AG09309 (cell line): Measurements from ENCODE around the gene KLHDC7A.

ENCODE experiments used
- DNase-seq: peaks from one replicate; pipeline ENCODE4 v3.0.0-alpha.2; 2010; ENCODE audit warnings: low read depth
- H3K4me3 ChIP-seq: 2 replicates; pipeline ENCODE4 v1.5.1; 2011; ENCODE audit warnings: mild to moderate bottlenecking, low read depth, low read length, moderate library complexity; ENCODE audit not compliant: control insufficient read depth
- TF ChIP-seq, protein P1 (sequence below): IDR thresholded peaks from 2 replicates; pipeline ENCODE4 v1.5.1; 2011; ENCODE audit warnings: mild to moderate bottlenecking, low read depth, low read length, inconsistent platforms; ENCODE audit not compliant: insufficient read depth, control insufficient read depth; ENCODE audit errors: missing control alignments

The KLHDC7A gene

GRCh38 chr1:18463984-18464664, 16.6 kb upstream of the KLHDC7A start:
- H3K4me3 ChIP-seq: no peak overlapping the region
- TF ChIP-seq, protein P1, sequence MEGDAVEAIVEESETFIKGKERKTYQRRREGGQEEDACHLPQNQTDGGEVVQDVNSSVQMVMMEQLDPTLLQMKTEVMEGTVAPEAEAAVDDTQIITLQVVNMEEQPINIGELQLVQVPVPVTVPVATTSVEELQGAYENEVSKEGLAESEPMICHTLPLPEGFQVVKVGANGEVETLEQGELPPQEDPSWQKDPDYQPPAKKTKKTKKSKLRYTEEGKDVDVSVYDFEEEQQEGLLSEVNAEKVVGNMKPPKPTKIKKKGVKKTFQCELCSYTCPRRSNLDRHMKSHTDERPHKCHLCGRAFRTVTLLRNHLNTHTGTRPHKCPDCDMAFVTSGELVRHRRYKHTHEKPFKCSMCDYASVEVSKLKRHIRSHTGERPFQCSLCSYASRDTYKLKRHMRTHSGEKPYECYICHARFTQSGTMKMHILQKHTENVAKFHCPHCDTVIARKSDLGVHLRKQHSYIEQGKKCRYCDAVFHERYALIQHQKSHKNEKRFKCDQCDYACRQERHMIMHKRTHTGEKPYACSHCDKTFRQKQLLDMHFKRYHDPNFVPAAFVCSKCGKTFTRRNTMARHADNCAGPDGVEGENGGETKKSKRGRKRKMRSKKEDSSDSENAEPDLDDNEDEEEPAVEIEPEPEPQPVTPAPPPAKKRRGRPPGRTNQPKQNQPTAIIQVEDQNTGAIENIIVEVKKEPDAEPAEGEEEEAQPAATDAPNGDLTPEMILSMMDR: no peak
- no peak for DNase-seq

GRCh38 chr1:18464665-18465050, 16.1 kb upstream of the KLHDC7A start:
- TF ChIP-seq, protein P1: no peak
- no peak for DNase-seq
- no peak overlapping the region for H3K4me3 ChIP-seq

DNA sequence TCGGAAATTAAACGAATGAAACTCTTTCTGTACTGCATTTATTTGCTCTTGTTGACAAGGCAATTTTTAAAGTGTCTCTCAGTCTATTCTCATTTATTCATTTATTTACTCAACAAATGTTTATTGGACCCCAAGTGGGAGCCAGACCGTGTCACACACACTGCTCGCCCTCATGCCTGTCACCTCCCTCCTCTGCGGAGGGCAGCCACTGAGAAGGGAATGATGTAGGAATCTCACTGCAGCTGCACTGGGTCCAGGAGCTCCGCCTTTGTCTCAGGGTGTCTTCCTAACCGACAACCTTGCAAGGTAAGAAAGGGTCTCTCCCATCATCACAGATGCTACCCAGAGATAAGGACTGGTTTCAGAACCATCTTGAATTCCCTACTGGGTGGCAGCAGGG, 14.1 kb upstream of the KLHDC7A start:
- H3K4me3 ChIP-seq: no peak overlapping the region
- DNase-seq: no peak
- TF ChIP-seq, protein P1: no peak

- TF ChIP-seq, protein P1: no peak
- no peak for DNase-seq
- no peak overlapping the region for H3K4me3 ChIP-seq
Observed at GRCh38 chr1:18468570-18468969, 12.2 kb upstream of the KLHDC7A start.

DNA sequence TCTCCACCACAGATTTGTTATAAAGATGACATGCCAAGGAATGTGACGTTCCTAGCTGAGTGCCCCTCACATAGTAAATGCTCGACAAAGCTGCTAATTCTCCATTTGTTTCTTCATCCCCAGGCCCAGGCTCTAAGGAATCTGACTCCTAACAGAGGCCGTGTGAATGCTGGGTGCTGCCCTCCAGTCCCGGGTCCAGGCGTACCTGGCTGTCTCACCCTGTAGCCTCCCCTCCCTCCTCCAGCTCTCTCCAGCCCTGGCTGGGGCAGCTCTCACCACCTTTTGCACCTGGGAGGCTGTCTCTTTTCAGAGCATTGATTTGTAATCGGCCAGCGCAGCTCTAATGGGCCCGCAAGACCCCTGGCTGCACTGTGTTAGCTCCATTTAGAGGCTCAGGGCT, 11.2 kb upstream of the KLHDC7A start:
- DNase-seq: no peak
- TF ChIP-seq, protein P1: no peak
- H3K4me3 ChIP-seq: no peak overlapping the region

DNA sequence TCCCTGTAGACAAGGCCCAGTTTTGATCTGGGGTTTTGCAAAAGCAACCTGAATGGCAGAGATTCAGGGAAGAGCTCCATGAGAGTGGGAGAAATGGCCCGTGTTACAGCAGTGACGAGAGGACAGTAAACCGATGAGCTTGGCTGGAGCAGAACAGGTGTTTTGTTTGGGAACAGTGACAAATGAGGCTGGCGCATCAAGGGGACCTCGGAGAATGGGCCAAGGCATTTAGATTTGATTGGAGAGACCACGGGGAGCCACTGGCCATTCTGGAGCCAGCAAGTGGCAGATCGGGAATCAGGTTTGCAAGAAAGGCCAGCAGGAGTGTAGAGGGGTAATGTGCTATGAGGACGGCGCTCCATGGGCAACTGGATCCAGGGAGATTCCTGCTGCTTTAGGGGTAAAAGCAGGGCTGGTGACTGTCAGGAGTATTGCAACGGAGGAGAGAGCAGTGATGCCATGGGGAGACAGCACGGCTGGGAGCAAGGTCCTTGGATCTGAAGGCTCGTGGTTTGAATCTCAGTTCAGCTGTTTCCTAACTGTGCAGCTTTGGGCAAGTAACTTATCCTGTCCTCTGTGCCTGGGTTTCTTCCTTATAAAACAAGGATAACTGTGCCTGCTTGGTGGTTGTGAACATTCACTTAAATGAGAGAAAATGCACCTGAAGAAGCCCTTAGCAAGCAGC, 9.9 kb upstream of the KLHDC7A start:
- TF ChIP-seq, protein P1: no peak
- DNase-seq: no peak

More for the DNA sequence above, 9.9 kb upstream of the KLHDC7A start:
- no peak overlapping the region for H3K4me3 ChIP-seq
